HG03457 (cell line): ENCODE data around the gene CKB.

Experiments
- ATAC-seq: cut with Tn5 transposase; IDR thresholded peaks from one replicate; pipeline ENCODE4 v1.9.1; 2021; ENCODE audit warnings: moderate number of reproducible peaks; ENCODE audit not compliant: unreplicated experiment

CKB gene

DNA sequence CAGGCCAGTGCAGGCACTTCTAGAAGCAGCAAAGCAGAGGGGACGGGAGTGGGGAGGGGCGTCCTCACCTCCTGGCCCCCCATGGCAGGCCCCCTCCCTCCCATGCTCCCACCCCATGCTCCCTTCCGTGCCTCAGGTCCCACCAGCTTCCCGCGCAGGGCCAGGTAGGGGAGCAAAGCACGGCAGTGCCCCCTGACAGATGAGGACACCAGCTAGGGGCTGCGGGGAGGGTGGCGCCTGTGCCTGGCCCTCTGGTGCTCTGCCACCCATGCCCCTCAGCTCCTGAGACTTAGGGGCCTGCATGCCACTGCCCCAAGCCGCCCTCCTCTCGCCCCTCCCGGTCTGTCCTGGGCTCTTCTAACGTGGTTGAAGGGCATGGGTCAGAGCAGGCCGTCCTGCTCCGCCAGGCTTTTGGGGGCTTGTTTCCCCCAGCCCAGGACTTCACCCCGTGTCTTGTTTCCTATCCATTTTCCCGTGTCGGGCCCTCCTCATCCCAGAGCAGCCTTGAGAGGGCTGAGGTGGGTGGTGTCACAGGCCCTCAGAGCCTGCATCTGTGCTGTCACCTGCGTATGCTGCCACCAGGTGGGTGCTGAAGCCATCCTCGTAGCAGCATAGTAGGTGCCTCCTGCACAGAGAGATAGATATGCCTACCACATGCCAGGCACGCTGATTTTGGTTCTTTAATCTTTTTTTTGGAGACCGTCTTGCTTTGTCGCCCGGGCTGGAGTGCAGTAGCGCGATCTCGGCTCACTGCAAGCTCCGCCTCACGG is 16.6 kb upstream of the CKB start:
- ATAC-seq = no peak

DNA sequence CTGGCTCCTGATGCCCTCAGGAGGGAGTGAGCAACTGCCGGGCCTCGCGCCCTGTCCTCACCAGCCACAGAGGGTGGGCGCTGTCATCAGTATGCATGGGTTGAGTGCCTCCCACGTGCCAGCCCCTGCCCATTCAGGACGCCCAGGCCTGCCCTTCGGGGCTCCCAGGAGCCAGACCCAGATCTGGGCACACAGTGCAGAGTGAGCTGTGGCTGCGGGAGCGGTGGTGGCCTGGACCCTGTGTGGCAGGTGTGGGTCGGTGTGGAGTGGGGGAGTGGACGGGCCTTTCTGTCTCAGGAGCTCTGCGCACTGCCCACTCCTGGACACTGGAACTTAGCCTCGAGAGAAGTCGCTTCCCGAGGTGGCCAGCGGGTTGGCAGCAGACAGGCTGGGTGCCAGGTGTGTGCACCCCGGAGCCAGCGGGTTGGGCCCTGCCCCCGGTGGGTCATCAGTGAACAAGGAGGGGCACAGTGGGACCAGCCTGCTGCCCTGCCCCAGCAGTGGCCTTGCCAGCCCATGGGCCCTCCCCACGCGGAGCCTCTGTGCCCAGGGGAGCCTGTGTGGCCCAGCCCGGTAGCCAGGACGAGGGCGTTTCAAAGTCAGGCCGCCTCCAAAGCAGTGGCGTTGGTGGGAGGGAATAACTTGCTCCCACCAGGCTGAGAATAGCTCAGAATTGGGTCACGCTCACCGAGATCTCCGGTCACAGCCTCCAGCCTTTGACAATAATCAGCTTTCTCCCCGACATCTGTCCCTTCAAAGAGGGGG is 15.8 kb upstream of the CKB start:
- no peak for ATAC-seq

DNA sequence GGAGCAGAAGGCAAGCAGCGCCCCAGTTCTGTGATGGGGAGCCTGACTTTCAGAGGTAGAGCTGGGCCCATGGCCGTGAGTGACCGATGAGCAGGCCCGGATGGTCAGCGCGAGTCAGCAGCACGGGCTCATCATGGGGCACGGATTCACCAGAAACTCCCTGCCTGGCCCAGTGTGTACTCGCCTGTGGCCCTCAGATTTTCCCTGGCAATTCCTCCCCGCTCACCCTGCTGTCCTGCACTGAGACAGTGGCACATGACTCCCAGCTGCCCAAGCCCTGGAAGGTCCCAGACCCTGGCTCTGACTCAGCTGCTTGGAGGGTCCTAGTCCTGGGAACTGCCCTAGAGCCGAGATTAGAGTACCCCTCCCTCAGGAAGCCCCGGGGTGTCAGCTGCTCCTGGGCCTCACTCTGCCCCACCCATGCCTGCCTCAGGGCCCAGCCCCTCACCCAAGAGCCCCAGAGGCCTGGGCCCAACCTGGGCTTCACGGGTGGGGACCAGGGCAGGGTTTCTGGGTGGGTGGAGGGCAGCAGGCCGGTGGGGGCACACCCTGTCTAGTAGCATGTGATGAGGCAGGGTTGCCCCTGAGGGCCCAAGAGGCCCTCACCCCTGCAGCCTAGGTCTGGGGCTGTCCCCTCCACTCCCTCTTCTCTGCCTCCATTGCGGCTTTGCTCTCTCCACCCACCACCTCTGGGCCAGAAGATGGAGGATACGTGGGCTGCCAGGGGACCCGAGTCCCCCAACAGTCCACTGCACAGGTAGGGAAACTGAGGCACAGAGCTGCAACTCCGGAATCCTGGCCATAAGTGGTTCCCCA is 14.8 kb upstream of the CKB start:
- ATAC-seq = no peak

DNA sequence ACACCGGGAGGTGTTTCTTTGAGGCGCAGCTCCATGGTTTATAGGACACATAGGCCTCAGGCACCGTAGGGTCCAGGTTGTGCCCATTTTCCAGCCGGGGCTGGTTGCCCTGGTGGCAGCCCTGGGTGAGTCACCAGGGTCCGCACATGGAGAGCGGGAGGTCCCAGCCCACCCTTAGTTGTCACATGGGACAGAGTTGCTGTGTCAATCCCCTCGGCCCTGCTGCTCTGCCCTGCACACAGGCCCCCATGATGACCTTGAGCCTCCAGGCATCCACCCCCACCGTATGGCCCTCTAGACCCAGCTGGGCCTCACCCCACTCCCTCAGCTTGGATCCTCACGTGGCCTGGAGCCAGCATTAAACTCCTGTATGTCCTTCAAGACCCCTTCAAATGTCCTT is 14.1 kb upstream of the CKB start:
- no peak for ATAC-seq

DNA sequence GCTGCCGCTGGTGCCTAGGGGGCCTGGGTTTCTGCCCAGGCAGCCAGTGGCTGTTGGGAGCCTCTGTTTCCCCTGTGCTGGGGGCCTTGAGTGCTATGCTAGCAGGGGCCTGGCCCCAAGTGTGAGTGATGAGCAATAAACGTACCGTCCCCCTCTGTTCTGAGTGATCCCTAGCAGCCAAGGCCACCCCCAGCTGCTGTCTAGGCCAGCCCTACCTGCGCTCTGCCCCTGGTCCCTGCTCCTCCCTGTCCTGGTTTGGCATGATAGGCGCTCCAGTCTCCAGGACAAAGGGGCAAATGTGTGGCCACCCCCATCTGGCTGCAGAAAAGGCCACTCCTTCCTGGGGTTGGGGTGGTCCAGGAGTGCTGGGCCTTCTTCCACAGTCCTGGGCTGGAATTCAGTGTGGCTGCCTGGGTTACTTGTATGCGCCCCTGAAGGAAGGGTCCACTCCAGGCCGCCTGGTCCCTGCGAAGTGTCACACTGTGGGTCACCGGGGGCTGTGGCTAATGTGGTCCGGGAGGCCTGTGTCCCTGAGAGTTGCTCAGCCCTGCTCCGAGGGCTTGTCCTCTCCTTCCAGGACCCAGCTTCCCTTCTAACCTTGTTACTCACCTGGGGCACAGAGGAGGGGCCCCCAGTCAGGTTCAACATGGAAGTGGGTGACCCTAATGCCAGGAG is 13.4 kb upstream of the CKB start:
- ATAC-seq = no peak

DNA sequence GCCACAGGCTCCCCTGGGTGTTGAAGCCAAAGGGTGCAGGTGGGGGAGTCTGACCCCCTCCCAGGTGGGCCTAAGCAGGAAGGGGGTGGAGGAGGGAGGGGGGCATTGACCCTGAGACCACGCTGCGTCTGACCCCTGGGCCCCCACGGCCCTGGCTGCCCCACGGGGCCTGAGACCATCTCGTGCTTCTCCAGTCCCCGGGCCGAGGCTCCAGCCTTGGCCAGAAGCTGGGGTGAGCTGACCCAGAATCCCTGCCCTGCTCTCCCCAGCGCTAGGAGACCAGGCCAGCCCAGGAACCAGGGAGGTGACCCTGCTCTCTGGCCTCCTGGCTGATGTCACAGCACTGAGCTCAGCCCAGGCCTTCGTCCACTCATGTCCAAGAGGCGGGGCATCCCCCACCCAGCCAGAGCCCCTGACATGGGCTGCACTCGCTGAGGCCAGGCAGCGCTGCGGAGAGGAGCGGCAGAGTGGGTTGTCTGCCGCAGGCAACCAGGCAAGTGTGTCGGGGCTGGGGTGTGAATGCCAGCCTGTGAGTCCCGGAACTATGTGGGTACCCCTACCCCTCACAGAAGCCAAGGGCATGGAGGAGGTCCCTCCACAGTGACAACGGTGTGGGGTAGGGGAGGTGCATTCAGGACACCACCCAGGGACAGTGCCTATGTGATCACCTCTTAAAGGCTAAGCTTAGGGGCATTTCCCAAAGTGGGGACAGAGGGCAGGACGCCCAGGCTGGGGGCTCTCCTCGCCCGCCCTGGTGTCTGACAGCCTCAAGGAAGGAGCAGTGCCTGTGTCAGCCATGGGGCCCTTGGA is 12.7 kb upstream of the CKB start:
- no peak for ATAC-seq

DNA sequence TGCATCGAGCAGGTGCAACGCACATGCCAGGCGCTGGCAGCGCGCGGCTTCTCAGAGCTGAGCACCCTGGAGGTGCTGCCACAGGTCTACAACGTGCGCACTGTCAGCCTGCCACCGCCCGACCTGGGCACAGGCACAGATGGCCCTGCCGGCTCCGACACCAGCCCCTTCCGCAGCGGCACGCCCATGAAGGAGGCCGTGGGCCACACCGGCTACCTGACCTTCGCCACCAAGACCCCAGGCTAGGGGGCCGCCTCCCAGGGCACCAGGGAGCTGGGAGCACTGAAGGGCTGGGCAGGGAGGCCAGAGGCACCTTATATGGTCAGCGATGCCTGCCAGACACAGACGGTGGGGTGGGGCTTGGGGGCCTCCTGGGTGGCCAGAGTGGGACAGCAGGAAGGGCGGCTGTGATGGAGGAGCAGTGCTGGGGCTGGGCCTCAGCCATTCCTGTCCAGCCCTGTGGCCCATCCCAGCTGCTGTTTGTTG is 12.0 kb upstream of the CKB start:
- no peak for ATAC-seq

DNA sequence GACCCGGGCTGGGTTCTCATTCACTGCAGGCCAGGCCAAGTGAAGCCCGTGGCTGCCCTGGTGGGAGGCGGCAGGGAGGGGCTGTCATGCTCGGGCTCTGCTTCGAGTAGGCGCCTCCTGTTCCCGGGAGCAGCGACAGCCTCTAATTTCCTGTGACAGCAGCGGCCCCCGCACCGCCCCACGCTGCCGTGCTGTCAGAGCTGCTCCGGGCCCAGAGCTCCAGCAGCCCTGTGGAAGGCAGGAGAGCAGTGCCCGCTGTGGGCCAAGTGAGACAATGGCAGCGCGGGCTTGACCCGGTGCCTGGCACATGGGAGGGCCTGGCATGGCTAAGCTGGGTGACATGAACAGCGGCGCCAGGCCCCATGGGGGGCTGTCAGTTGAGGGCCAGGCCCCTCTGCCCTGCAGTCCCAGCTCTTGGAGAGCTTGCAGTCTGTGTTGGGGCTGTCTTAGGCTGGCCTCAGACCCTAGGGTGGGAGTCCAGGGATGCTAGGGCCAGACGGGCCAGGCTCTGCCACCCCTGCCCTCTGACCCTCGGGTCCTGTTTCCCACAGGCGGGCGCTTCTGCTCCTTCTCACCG is 11.5 kb upstream of the CKB start:
- no peak for ATAC-seq

DNA sequence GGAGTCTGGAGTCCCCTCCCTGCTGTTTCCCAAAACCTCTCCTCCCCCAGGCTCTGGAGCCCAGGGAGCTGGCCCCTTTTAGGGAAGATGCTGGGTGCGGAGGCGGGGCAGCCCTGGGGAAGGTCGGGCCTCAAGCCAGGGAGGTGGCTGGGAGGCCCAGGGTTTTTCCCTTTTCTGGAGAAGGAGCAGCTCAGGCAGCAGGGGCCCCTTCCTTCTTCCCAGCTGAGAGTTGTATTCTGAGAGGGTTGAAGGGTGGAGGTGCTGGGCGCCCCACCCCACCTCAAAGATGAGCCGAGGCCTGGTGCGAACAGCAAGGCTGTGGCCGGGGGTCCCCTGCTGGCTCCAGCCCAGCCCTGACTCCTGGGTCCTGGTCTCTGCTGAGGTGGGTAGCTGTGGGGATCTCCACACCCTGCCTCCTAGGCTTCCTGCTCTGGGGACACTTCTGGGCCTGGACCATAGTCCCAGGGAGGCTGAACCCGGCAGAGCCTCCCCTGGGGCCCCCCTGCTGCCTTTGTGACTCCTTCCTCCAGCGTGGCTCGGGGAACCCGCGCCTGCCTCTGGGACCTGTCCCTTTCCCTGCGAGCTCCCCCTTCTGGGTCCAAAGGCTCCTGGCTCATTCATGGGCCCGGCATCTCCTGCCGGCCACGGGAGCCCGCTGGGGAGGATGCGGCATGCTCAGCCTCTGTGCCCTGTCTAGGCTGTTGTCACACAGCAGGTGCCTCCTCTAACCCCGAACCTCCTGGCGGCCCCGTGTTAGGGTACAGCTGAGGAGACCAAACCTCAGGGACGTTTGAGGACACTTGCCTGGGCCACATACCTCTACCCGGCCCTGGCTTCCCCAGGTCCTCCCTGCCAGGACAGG is 10.7 kb upstream of the CKB start:
- ATAC-seq = no peak

DNA sequence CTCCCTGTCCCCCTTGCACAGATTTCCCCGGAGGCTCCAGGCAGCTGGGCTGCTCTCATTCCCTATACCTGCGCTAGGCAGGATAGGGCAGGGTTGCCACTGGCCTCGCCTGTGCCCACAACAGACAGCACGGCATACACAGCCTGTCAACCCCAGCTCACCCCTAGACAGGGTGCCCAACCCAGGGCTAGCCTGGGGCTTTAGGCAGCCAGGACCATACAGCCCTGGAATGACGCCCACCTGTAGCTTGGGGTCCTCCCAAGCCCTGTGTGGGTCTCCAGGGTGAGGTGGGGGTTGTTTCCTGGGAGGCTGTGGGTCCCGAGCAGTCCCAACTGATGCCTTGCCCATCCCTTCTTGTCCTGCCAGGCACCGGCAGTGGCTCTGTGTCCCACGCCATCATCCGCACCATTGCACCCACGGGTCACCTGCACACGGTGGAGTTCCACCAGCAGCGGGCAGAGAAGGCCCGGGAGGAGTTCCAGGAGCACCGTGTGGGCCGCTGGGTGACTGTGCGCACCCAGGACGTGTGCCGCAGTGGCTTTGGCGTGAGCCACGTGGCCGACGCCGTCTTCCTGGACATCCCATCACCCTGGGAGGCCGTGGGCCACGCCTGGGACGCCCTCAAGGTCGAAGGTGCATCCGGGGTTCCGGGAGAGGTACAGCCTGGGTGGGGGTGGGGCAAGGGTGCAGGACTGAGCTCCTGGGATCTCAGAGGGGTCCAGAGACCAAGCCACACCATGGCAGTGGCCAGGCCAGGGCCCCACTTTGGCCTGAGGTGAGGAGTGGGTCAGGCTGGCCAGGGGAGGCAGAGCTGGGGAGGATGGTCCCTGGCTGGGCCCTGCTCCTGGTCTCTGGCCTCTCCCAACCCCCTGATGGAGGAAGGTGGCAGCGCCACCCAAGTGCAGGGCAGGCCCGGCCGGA is 9.8 kb upstream of the CKB start:
- ATAC-seq = no peak

DNA sequence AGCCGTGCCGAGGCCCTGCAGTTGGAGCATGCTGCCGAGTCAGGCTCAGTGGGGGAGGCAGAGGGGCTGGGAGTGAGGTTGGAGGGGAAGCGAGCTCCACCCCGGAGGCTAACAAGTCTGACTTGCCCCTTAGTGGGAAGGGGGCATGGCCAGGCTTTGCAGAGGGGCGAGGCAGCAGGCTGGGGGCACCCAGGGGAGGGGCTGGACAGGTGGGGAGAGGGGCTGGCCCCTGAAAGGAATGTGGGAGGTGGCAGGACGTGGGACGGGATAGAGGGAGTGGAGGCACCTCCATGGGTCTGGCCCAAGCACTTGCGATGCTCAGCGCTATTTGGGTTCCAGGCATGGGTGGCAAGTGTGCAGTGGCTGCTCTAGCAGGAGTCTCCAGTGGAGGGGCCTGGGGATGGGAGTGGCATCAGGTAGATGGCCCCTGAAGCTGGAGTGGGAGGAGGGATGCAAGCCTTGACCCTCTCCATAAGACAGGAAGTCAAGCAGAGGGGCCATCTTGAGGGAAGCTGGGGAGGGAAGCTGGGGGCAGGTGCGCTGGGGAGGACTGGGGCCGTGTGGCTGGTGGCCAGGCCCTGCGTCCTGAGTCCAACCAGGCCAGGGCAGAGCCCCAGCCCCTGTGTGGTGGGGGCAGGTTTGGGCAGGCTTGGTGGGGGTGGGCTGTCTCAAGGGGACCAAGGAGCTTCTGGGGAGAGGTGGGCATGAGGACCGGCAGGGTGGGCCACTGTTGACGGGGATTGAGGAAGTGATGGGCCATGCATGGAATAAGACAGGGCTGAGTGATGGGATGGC is 9.0 kb upstream of the CKB start:
- ATAC-seq = no peak

DNA sequence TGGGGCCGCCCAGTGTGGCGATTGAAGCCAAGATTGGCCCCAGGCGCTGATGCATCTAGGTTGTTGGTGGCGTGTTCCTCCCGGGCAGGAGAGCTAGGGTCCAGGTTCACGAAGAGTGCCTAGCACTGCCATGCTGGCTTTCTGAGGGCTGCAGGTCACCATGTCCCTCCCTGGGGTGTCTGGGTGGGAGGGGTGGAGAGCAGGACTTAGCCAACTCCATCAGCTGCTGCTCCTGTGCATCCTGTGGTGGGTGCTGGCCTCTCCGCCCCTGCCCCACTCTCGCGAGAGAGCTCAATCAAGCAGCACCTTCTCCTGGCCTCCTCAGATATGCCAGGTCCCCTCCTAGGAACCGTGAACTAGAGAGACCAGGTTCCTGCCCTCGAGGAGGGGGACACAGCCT is 8.2 kb upstream of the CKB start:
- no peak for ATAC-seq

DNA sequence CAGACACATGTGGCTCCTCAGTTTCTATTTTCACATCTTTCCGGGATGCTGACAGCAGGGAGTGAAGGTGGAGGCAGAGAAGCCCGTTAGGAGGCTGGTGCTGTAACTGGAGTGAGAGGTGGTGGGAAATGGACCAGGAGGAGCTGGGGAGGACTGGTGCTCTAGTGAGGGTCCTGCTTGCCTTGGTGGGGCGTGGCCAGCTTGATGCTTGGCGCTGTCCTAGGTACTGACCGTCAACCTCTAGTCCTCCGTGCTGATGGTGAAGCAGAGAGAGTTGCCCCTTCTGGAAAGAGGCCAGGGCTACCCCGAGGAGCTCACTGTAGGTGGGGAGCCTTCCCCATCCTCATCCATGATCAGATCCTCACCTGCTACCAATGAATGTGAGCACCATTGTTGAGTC is 7.8 kb upstream of the CKB start:
- no peak for ATAC-seq

DNA sequence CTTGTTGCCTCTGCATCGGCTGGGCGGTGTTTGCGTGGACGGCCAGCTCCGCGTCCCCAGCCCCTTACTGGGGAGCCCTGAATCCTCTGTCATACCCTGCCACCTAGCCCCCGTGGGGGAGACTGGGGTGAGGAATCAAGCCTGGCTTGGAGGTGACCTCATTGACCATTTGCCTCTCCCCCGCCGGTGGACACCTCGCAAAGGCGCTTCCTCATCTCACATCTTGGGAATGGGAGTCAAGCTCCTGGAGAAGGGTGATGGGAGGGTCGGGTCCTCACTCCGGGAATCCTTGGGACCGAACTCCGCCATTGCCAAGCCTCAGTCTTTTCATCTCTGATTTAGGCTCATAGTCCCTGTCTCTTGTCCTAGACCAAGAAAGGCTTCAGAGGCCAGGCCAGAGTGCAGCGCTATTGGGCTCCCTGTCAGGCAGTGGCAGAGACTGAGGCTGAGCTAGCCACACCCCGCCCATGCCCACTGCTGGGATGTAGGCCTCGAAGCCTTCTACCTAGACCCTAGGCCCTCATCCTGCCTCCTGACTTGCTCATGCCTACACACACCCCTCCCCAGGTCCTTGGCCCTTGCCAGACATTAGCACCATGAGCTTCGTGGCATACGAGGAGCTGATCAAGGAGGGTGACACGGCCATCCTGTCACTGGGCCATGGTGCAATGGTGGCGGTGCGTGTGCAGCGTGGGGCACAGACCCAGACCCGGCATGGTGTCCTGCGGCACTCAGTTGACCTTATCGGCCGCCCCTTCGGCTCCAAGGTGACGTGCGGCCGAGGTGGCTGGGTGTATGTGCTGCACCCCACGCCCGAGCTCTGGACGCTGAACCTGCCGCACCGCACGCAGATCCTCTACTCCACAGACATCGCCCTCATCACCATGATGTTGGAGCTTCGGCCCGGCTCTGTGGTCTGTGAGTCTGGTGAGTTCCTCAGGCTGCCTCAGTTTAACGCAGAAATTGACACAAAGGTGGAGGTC is 7.0 kb upstream of the CKB start:
- ATAC-seq = no peak

DNA sequence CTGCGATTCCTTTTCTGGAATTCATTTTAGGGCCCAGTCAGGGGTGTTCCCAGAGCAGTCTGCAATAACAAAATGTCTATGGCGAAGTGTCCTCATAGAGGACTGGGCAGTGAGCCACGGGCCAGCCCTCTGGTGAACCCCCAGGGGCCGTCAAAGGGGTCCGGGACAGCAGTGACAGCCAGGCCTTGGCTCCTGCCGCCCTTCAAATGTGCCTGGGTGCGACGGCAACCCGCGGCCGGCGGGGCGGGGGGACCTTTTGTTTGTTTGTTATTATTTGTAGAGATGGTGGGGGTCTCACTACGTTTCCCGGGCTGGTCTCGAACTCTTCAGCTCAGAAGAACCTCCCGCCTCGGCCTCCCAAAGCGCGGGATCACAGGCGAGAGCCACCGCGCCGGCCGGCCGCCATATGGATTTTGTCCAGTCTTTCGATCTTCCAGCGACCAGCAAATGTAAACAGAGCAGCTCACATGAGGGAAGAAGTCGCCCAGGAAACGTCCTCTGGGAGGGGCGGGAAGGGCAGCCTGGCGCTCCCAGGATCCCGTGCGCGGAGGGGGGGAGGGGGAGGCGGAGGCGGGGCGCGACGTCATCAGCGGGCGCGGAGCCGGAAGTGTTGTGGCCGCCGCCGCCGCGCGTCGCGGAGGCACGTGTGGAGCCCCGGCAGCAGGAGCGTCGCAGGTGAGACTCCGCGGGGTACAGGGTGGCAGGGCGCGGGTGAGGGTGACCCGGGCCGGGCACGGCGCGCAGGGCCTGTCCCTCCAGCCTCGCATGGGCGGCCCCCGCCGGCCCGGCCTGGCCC is 6.2 kb upstream of the CKB start, which contains the start of gene TRMT61A:
Gene TRMT61A (plus strand): TSS at position 610 of the 796 bp plus-strand sequence. CDS start 783 bp downstream, outside the sequence.
- no peak for ATAC-seq
